Central memory CD8-positive, alpha-beta T cell (primary cell): ENCODE results near the gene ANKRD33B.
"Not testable (repeated sequence)": the region's sequence is repeated elsewhere in the genome, so short reads cannot be mapped to it uniquely, and the experiment has no call there.

Experiments used
- ATAC-seq: fragments of 150-1000 bp; cut with Tn5 transposase; replicated peaks from 2 replicates; pipeline ENCODE4 v1.10.0; 2022; ENCODE audit warnings: mild to moderate bottlenecking, moderate FRiP score, moderate number of reproducible peaks; ENCODE audit not compliant: poor library complexity, severe bottlenecking; ENCODE audit errors: extremely low read depth
- DNase-seq, 2 donors: peaks; one replicate each; pipeline ENCODE4 v3.0.0; 2021; ENCODE audit warnings: low spot score in 2 of 2
- H3K27ac Mint-ChIP-seq: one replicate; pipeline ENCODE4 v1.8.0; 2022; ENCODE audit warnings: low read depth, mild to moderate bottlenecking, moderate library complexity, mixed read lengths
- H3K27me3 Mint-ChIP-seq: one replicate; pipeline ENCODE4 v1.8.0; 2022; ENCODE audit warnings: mixed read lengths
- H3K36me3 Mint-ChIP-seq: one replicate; pipeline ENCODE4 v1.8.0; 2022; ENCODE audit warnings: mild to moderate bottlenecking, moderate library complexity, mixed read lengths; ENCODE audit not compliant: insufficient read depth
- H3K4me1 Mint-ChIP-seq: one replicate; pipeline ENCODE4 v1.8.0; 2022; ENCODE audit warnings: mixed read lengths
- H3K4me3 Mint-ChIP-seq: one replicate; pipeline ENCODE4 v1.8.0; 2022; ENCODE audit warnings: mild to moderate bottlenecking, moderate library complexity, mixed read lengths
- H3K9me3 Mint-ChIP-seq: one replicate; pipeline ENCODE4 v1.8.0; 2022; ENCODE audit warnings: mixed read lengths

Gene ANKRD33B

DNA sequence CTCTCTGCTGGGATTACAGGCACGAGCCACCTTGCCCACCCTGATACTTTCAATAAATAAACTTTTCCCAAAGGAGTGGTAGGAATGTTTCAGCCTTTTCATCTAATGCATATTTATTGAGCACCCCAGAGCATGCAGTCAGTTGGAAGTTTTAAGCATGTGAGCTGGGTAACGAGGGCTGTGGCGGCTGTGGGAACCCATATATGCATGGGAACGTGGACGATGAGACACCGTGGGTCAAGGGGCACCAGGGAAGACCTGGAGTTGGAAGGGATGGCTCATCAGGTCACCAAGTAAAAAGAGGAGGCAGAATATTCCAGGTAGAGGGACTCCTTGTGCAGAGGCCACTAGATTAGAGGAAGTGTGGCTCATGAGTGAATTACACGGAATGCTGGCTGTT is 64.7 kb downstream of the ANKRD33B start:
- Mint-ChIP-seq H3K27ac (no peak overlapping the region), H3K9me3 (no peaks in the 10 kb centered on the region), H3K36me3 (peaks cover 4% of the 10 kb centered on the region), H3K27me3 (no peaks in the 10 kb centered on the region), H3K4me1 (peaks cover 35% of the 10 kb centered on the region), H3K4me3 (no peak overlapping the region)
- DNase-seq (no peak), ATAC-seq (no peak)

GRCh38 chr5:10629682-10630081 is 65.8 kb downstream of the ANKRD33B start:
- DNase-seq (no peak), ATAC-seq (no peak)
- Mint-ChIP-seq H3K27me3 (no peaks in the 10 kb centered on the region), H3K9me3 (no peaks in the 10 kb centered on the region), H3K36me3 (peaks cover 4% of the 10 kb centered on the region), H3K4me1 (peaks cover 46% of the 10 kb centered on the region), H3K4me3 (no peak overlapping the region), H3K27ac (no peak overlapping the region)

- H3K27ac Mint-ChIP-seq: no peak overlapping the region
- no peak overlapping the region for H3K4me3 Mint-ChIP-seq
- no peak for DNase-seq
- ATAC-seq: no peak
- no peaks in the 10 kb centered on the region for H3K9me3 Mint-ChIP-seq
- H3K4me1 Mint-ChIP-seq: peaks cover 51% of the 10 kb centered on the region
- peaks cover 1% of the 10 kb centered on the region for H3K36me3 Mint-ChIP-seq
- no peaks in the 10 kb centered on the region for H3K27me3 Mint-ChIP-seq
Observed at GRCh38 chr5:10630126-10630525, 66.3 kb downstream of the ANKRD33B start.

DNA sequence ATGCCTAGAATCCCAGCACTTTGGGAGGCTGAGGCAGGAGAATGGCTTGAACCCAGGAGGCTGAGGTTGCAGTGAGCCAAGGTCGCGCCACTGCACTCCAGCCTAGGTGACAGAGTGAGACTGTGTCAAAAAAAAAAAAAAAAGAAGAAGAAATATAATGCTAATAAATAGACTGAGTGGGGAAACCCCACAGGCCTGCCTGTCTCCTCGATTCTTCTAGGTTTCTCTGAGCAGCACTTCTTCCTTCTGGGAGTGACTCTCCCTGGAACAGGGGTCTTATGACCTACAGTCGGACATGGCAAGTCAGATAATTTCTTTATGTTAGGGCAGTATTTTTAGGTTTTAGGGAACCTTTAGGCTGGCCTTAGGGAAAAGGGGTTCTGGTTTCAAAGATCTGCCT is 66.9 kb downstream of the ANKRD33B start:
- not testable (repeated sequence) for DNase-seq, H3K9me3 Mint-ChIP-seq, ATAC-seq, H3K36me3 Mint-ChIP-seq, H3K27me3 Mint-ChIP-seq
- Mint-ChIP-seq H3K4me3 (peak overlapping the region; percentile 70), H3K27ac (peak overlapping the region; percentile 87), H3K4me1 (peaks cover 57% of the 10 kb centered on the region)

GRCh38 chr5:10631316-10631996 is 67.6 kb downstream of the ANKRD33B start:
- ATAC-seq (no peak), DNase-seq (no peak)
- H3K27ac Mint-ChIP-seq: peak overlapping the region; percentile 87
- H3K4me1 Mint-ChIP-seq: peaks cover 60% of the 10 kb centered on the region
- peak overlapping the region; percentile 70 for H3K4me3 Mint-ChIP-seq
- no peaks in the 10 kb centered on the region for H3K9me3 Mint-ChIP-seq
- peaks cover 3% of the 10 kb centered on the region for H3K36me3 Mint-ChIP-seq
- H3K27me3 Mint-ChIP-seq: no peaks in the 10 kb centered on the region

DNA sequence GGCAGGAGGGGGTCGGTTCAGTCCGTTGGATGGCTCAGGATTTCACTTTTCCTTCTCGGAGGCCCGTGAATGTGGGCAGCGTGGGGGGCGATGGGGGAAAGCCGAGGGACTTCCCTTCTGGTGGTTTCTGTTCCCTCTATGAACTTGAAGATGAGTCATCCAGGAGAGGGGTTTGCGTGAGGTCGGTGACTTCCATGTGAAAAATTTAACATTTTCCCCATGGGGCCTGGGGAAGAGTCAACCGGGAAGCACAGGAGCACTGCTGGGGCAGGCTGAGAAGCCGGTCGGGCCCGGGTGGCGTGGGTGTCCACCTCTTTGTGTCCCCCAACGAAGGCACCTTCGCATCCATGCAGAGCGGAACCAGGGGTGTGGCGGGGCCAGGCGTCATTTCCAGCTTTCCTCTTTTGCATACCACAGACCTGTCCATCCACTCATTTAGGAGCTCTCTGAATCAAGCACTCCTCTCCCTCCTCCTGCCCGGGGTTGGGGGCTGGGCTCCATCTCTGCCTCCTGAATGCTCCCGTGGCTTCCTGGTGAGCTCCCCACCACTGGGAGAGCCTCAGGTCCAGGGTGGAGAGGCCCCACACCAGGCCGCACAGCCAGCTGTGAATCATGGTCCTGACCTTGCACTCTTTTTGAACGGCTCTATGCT is 68.4 kb downstream of the ANKRD33B start:
- H3K27ac Mint-ChIP-seq: peak overlapping the region; percentile 87
- peaks cover 56% of the 10 kb centered on the region for H3K4me1 Mint-ChIP-seq
- ATAC-seq (no peak), DNase-seq (no peak)
- H3K36me3 Mint-ChIP-seq: peaks cover 3% of the 10 kb centered on the region
- no peaks in the 10 kb centered on the region for H3K27me3 Mint-ChIP-seq
- H3K4me3 Mint-ChIP-seq: peak overlapping the region; percentile 70
- no peaks in the 10 kb centered on the region for H3K9me3 Mint-ChIP-seq

DNA sequence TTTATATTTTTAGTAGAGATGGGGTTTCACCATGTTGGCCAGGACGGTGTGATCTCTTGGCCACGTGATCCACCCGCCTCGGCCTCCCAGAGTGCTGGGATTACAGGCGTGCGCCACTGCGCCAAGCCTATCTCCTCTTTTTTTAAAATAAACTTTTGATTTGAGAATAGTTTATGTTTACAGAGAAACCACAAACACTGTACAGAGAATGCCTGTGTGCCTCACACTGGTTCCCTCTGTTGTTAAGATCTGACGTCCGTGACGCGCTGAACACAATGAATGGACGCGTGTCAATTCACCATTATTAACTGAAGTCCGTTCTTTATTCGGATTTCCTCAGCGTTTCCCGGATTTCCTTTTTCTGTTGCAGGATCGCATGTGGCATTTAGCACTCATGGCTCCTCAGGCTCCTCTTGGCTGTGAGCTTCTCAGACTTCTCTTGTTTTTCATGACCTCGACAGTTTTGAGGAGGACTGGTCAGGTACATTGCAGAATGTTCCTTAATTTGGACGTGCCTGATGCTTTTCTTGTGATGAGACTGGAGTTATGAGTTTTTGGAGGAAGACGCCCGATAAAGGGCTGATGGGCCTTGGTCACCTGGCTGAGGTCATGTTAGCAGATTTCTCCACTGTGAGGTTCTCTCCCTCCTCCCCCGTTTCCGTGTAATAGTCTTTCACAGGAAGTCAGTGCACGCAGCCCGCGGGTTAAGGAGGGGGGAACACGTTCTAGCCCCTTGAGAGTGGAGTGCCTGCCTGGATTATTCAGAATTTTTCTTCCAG is 69.6 kb downstream of the ANKRD33B start:
- H3K36me3 Mint-ChIP-seq: peaks cover 5% of the 10 kb centered on the region
- DNase-seq (peak in 1 of 2 donors; percentile 32), ATAC-seq (peak; percentile 73)
- H3K27me3 Mint-ChIP-seq: no peaks in the 10 kb centered on the region
- peaks cover 2% of the 10 kb centered on the region for H3K9me3 Mint-ChIP-seq
- peaks cover 49% of the 10 kb centered on the region for H3K4me1 Mint-ChIP-seq
- peak overlapping the region; percentile 72 for H3K4me3 Mint-ChIP-seq
- peak overlapping the region; percentile 87 for H3K27ac Mint-ChIP-seq

DNA sequence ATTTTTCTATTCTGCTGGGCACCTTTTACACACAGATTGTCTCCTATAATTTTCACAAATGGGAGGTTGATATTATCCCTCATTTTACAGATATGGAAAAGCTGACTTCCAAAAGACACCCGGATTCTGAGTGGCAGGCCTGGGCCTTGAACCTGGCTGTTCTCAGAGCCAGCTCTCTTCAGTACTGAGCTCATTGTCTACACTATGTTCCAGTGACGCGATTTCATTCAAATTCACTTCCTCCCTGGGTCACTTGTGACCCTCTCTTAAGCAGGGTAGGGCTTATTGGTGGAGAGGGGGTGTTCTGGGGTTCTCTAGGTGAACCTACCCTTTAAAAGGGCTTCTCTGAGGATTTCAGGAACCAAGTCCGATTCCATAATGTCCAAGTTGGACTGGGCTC is 70.2 kb downstream of the ANKRD33B start:
- DNase-seq: no peak
- ATAC-seq: no peak
- peak overlapping the region; percentile 72 for H3K4me3 Mint-ChIP-seq
- H3K4me1 Mint-ChIP-seq: peaks cover 52% of the 10 kb centered on the region
- peak overlapping the region; percentile 87 for H3K27ac Mint-ChIP-seq
- H3K36me3 Mint-ChIP-seq: peaks cover 9% of the 10 kb centered on the region
- no peaks in the 10 kb centered on the region for H3K27me3 Mint-ChIP-seq
- peaks cover 6% of the 10 kb centered on the region for H3K9me3 Mint-ChIP-seq

GRCh38 chr5:10634562-10634961 is 70.7 kb downstream of the ANKRD33B start:
- peak overlapping the region; percentile 72 for H3K4me3 Mint-ChIP-seq
- H3K36me3 Mint-ChIP-seq: peaks cover 9% of the 10 kb centered on the region

DNA sequence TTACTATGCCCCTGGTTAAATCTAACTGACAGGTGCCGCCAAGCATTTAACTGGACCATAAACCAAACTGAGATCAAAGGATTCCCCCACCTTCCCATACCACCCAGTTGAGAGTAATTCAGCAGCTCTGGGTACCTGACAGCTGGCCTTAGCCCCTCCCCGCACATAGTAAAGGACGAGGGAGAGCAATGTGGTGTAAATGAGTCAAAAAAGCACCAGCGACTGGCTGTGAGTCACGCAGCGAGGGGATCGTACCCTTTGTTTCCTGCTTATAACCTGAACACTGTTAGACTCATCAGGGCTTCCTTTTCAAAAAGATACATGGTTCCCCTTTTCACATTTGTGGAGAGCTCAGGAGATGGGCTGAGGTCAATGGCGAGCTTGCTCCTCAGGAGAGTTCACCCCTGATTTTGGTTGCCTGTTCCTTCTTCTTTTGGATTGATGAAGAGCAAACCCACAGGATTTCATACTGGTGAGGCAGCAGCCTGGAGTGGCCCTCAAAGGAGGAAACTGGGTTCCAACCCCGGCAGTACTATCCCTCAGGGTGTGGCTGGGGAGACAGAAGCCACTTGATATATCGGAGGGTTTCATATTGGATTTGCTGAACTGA is 71.5 kb downstream of the ANKRD33B start:
- ATAC-seq (peak; percentile 66), DNase-seq (no peak)
- Mint-ChIP-seq H3K9me3 (peaks cover 6% of the 10 kb centered on the region), H3K4me1 (peaks cover 52% of the 10 kb centered on the region), H3K4me3 (peak overlapping the region; percentile 45), H3K27ac (peak overlapping the region; percentile 87), H3K27me3 (no peaks in the 10 kb centered on the region), H3K36me3 (peaks cover 15% of the 10 kb centered on the region)

More at GRCh38 chr5:10634562-10634961, 70.7 kb downstream of the ANKRD33B start:
- Mint-ChIP-seq H3K27ac (peak overlapping the region; percentile 87), H3K27me3 (no peaks in the 10 kb centered on the region), H3K4me1 (peaks cover 52% of the 10 kb centered on the region), H3K9me3 (peaks cover 6% of the 10 kb centered on the region)
- ATAC-seq: no peak
- no peak for DNase-seq

GRCh38 chr5:10635867-10636350 is 72.0 kb downstream of the ANKRD33B start:
- H3K36me3 Mint-ChIP-seq: peaks cover 19% of the 10 kb centered on the region
- ATAC-seq (no peak), DNase-seq (no peak)
- H3K27me3 Mint-ChIP-seq: no peaks in the 10 kb centered on the region
- H3K27ac Mint-ChIP-seq: peak overlapping the region; percentile 87
- H3K4me3 Mint-ChIP-seq: peak overlapping the region; percentile 45
- H3K9me3 Mint-ChIP-seq: peaks cover 6% of the 10 kb centered on the region
- H3K4me1 Mint-ChIP-seq: peaks cover 51% of the 10 kb centered on the region

GRCh38 chr5:10636363-10637142 is 72.7 kb downstream of the ANKRD33B start:
- peaks cover 6% of the 10 kb centered on the region for H3K9me3 Mint-ChIP-seq
- DNase-seq: no peak
- peak overlapping the region; percentile 87 for H3K27ac Mint-ChIP-seq
- H3K4me3 Mint-ChIP-seq: no peak overlapping the region
- H3K27me3 Mint-ChIP-seq: no peaks in the 10 kb centered on the region
- peaks cover 21% of the 10 kb centered on the region for H3K36me3 Mint-ChIP-seq
- no peak for ATAC-seq
- H3K4me1 Mint-ChIP-seq: peaks cover 44% of the 10 kb centered on the region
